NOMO-1 (cell line): Measurements from ENCODE around the gene SF1.

Experiments
- DNase-seq, 2 experiments: peaks; one replicate each; lab custom pipeline; 2025; ENCODE audit not compliant: unreplicated experiment in 2 of 2; lab: John Stamatoyannopoulos, UW

The SF1 gene

GRCh38 chr11:64714666-64715065, 63.7 kb downstream of the SF1 start:
- DNase-seq: no peak
